Hepatocyte (in vitro differentiated cells): ENCODE data around the gene OSTM1.

Source experiments
- CTCF ChIP-seq: fragments of 200-600 bp; sonication (generic); IDR thresholded peaks from 2 replicates; pipeline ENCODE4 v1.5.1; 2016; ENCODE audit warnings: antibody characterized with exemption, mild to moderate bottlenecking; ENCODE audit not compliant: poor library complexity
- EZH2 ChIP-seq: fragments of 200-600 bp; sonication (generic); IDR thresholded peaks from 2 replicates; pipeline ENCODE4 v1.6.1; 2016; ENCODE audit warnings: antibody characterized with exemption, mild to moderate bottlenecking, borderline replicate concordance
- EZH2phosphoT487 ChIP-seq: fragments of 200-600 bp; sonication (generic); IDR thresholded peaks from one replicate; pipeline ENCODE4 v1.6.1; 2018; ENCODE audit warnings: antibody characterized with exemption, mild to moderate bottlenecking, low read depth, moderate library complexity; ENCODE audit not compliant: unreplicated experiment, severe bottlenecking

- TF ChIP-seq CTCF: no peak
- TF ChIP-seq EZH2phosphoT487: no peak
- TF ChIP-seq EZH2: no peak
These were observed 82.6 kb downstream of the OSTM1 start for GRCh38 chr6:107991772-107992550.
